Omental fat pad (tissue), 4 donors: ENCODE results near the gene MGMT. TPM values are rescaled to one million over a fixed set of nuclear protein-coding genes. Genes with fewer than 3 reads are reported as not detected.
"Not testable (repeated sequence)": the region's sequence is repeated elsewhere in the genome, so short reads cannot be mapped to it uniquely, and the experiment has no call there.

Experiments used
- ATAC-seq: fragments of 150-250 bp; one replicate; pipeline ENCODE4 v1.9.1; 2016; ENCODE audit warnings: mild to moderate bottlenecking, moderate library complexity; ENCODE audit not compliant: low FRiP score
- DNase-seq: peaks from one replicate; pipeline ENCODE4 v3.0.0-alpha.2; 2019; ENCODE audit warnings: low spot score
- CTCF ChIP-seq, 3 donors: fragments of 450-650 bp; IDR thresholded peaks; one replicate each; pipeline ENCODE4 v1.5.1; 2016 to 2017; ENCODE audit warnings: antibody characterized with exemption in 3 of 3, mild to moderate bottlenecking in 3 of 3, moderate library complexity in 2 of 3
- total RNA-seq, 4 donors: library from RNA; depleted of rRNA; stranded (reverse); fragments of >200 nt; gene quantifications; one replicate each; pipeline ENCODE4 v1.1.0, GENCODE V29; 2016

Gene MGMT
- total RNA-seq, 4 donors from 2014 or later = 27.3 to 56.6 (median 35.4) TPM

- ATAC-seq = no peak
- TF ChIP-seq CTCF (IDR thresholded peaks at IDR 0.05) = no peak
- no peak for DNase-seq
These were observed 40.4 kb upstream of the MGMT start for GRCh38 chr10:129426606-129427005.

DNA sequence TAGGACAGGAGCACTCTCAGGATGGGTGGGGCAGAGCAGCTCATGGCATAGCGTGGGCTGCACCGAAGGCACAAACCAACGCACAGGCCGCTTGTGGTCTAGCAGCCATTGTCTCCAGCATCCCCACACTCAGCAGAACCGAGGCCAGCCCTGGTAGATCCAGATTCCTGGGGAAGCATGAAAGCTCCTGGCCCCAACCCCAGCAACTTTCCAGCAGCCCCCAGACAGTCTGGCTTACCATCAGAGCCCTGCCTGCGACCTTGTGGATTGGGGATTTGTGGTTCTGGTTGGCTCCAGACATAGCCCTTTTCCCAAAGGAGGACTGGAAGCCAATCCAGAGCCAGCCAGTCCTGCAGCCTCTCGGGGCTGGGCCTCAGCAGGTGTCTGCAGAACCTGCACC lies 33.8 kb upstream of the MGMT start:
- DNase-seq (no peak), ATAC-seq (no peak)
- TF ChIP-seq CTCF (IDR thresholded peaks at IDR 0.05) = no peak

GRCh38 chr10:129435724-129436123 lies 31.3 kb upstream of the MGMT start:
- not testable (repeated sequence) for ATAC-seq, DNase-seq

- no peak for TF ChIP-seq CTCF (IDR thresholded peaks at IDR 0.05)
- ATAC-seq = no peak
- no peak for DNase-seq
These were observed 29.0 kb upstream of the MGMT start for GRCh38 chr10:129438024-129438423.

DNA sequence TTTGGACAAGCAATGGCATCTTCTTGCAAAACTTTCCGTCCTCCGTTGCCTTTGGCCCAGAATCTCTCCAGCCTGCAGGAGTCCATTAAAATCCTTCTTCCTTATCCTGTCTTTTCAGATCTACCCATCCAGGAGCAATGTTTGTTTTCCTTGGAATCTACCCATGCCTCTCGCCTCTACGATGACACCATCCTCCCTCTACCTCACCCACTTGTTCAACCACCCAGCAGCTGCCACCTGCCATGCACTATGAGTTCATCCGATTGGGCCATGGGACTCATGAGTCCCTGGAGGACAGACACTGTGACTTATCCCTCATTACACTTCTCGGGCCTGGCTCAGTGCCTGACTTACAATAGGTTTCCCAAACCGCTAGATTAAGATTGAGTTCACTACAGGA lies 26.8 kb upstream of the MGMT start:
- no peak for TF ChIP-seq CTCF (IDR thresholded peaks at IDR 0.05)
- no peak for DNase-seq
- no peak for ATAC-seq

DNA sequence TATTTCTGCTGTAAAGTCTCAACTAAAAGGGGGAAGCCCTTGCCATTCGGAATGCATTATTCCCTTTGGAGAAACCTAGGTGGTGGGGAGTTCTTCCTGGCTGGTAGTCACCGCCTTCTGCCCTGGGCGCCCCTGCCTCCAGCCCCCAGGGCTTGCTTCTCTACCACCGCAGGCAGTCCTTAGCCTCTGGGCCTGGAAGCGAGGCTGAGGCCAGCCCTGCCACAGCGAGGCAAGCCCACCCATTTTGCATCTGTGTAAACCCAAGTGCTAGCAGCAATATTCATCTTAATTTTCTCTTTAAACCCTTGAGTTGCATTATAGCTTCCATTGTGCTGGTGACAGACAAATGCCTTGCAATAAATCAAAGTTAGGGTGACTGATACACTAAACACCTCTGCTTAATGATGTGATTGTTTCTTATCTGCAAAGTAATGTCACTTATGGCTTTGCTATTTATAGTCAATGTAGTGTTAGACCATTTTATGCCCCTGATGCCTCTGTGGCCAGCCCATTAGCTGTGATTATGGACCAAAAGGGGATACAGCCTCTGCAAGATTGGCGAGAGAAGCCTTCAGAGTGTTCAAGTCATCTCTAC lies 26.2 kb upstream of the MGMT start:
- TF ChIP-seq CTCF (IDR thresholded peaks at IDR 0.05) = no peak
- no peak for ATAC-seq
- DNase-seq = no peak

DNA sequence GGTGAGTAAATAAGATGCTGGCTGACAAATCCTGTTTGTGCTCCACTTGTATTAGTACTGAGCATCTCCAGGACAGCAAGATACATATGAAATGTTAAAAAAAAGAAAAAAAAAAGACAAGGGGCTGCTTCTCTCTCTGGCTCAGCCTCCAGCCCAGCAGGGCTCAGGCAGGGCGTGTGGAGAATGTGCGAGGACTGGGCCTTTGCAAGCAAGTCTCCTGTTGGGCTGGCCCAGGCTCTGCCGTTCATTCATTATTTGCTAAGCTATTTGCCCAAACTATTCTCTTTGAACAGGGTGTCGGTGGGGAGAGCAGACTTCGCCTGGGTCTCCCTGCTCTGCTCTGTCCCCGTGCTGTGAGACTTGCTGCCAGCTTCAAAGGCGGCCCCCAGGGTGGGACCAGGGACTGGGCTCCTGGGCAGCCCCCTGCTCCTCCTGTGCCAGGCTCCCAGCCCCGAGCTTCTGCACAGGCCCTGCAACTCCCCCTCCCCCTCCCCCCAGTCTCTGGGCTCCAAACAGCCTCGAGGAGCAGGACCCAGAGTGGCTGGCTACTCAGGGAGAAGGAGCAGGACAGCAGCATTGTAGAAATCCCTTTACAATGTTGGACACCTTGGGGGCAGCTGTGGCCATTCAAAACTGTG lies 25.6 kb upstream of the MGMT start:
- ATAC-seq = no peak
- DNase-seq = no peak
- no peak for TF ChIP-seq CTCF (IDR thresholded peaks at IDR 0.05)
